ENCODE results near the gene GATA3.

GATA3 gene

DNA sequence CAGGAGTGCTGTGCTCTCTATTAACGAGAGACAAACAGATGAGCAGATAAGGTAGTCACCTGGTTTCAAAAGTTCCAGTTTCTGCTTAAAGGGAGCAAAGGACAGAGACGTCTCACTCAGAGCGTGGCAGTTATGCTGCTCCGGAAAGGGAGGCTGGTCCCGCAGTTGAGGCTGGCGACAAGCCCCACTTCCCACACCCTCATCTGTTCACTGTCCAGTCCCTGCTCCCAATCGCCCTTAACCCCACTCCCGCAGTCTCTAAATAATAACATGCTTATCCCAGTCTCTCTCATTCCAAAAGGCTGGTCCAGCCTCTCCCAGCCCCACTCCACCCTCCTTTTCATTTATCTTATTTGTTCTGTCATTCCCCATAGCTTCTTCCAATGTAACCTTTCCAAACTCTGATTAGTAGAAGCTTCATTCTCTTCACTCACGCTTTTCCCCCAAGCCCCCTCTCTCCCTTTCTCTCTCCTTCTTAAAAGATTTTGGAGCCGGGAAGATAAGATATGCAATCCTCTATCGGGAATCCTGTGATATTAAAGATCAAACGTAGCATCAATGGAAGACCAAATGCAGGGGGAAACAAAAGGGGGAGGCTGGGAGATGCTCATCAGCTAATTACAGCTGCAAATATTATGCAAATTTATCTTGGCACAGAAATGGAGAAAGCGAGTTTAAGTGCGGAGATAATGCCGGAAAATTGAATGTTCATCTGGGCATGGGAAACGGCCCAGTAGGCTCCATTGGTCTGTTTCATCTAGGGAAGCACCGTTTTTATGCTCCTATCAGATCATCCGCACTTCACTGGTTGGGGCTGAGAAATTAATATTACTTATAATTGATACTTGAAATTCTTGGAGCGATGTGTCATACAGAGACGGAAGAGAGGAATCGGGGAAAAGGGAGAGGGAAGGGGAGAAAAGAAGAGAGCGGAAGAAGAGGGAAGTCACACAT lies 16.3 kb upstream of the GATA3 start:
- DNase-seq (ENCODE audit: low read depth), result no peak

DNA sequence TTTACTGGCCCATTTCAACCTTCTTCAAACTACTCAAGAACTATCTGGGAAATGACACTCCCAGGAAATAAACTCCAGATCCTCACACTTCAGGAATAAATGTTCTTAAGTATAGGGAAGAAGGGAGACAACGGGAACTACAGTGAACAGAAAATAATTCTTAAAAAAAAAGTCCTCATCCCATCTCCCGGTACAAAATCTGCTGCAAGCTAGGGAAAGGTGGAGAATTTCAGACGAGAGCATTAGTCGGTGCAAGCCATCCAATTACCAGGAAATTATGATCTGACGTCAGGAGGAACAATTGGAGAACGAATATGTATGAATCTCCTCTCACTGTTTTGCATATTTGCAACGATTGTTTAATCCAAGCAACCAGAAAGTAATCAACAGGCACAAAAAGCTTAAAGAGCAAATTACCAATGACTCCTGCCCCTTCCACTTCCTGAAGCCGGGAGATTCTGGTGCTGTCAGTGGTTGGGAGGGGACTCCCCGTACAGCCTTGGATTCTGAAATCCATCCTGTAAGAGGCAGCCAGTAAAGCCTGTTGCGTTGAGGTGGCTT lies 15.1 kb upstream of the GATA3 start:
- DNase-seq (ENCODE audit: low read depth), result no peak

DNA sequence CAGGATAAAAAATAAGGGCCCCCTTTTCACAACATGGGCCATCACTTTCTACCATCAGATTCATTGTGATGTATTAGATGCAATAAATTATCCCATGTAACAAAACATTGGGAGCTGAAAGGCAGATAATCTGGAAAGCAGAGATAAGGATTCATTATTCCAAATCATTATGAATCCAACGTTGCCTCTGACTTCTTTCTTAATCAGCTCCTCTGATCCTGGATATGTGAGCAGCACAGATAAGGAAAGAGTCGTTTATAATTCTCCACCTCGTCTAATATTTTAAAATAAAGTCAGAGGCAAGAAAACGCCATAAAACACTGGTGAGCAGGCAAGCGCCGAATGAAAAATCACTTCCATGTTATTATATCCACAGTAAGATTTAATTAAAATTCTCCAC lies 13.8 kb upstream of the GATA3 start:
- DNase-seq (ENCODE audit: low read depth), result no peak

- DNase-seq (ENCODE audit: low read depth), result no peak
Measured at GRCh38 chr10:8041284-8041991, 13.1 kb upstream of the GATA3 start.

GRCh38 chr10:8041992-8042720 lies 12.3 kb upstream of the GATA3 start:
- no peak for DNase-seq (ENCODE audit: low read depth)

DNA sequence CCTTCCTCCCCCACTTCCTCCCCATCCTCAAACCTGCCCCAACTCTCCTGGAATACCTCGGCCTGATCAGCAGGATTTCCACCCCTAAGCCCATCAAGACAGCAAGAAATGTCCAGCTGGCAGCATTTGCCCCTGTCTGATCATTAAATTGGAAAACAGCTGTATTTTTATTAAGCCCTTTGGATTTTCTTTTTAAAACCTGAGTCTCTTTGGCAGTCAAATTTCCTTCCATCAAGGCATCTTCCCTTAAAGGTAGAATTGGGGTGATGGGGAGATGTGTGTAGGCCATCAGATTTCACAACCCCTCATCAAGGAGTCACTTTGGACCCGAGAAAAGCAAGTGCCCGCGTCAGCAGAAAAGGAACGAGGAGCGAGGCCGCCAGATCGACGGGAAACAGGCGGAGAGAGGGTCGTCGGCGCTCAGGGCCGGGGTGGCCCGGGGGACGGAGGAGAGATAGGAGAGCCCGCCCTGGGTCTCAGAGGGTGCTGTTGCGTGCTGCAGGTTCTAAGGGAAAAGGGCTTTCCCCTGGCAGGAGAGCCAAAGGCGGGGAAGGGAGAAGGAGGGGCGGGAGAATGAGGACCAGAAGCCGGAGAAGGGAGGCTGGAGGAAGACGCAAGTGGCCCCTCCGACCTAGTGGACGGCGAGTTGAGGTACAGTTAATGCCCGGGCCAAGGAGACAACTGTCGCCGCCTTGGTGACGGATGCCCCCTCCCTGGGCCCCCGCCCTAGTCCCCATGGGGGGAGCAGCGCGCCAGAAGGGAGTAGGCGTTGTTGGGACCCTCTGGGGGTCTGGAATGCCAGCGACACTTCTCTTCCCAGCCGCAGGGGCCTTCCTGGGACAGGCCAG lies 11.5 kb upstream of the GATA3 start:
- DNase-seq (ENCODE audit: low read depth), result no peak

DNA sequence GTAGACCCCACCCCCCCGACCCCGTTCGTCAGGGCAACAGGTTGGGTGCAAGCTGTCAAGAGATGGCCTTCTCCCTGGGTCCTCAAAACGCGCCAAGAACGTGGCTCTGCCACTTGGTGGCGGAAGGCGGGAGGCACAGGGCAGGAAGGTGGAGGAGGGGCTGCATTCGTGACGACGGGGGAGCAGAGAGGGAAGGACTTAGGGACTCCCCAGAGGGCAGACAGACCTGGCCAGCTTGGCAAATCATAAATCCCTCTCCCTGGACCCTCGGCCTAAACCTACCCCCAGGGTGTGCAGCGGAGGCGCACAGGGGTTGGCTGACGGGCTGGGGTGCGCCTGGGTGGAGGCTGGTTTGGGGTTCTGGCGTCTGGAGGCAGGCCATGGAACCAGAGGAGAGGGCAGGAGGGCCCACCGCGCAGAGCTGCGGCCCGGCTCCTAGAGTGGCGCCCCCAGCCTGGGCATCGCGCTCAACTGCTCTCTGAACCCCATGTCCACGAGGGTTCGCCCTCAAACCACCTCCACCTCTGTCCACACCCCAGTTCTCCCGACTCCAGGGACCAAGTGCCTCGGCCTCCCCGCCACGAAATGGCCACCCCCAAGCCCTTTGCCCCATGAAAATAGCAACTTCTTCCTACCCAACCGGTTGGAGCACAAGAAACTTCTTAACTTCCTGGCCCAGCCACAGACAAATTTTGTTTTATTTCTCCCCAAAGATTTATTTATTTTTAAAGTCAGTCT lies 10.8 kb upstream of the GATA3 start:
- no peak for DNase-seq (ENCODE audit: low read depth)

GRCh38 chr10:8044331-8044907 lies 10.1 kb upstream of the GATA3 start:
- no peak for DNase-seq (ENCODE audit: low read depth)

DNA sequence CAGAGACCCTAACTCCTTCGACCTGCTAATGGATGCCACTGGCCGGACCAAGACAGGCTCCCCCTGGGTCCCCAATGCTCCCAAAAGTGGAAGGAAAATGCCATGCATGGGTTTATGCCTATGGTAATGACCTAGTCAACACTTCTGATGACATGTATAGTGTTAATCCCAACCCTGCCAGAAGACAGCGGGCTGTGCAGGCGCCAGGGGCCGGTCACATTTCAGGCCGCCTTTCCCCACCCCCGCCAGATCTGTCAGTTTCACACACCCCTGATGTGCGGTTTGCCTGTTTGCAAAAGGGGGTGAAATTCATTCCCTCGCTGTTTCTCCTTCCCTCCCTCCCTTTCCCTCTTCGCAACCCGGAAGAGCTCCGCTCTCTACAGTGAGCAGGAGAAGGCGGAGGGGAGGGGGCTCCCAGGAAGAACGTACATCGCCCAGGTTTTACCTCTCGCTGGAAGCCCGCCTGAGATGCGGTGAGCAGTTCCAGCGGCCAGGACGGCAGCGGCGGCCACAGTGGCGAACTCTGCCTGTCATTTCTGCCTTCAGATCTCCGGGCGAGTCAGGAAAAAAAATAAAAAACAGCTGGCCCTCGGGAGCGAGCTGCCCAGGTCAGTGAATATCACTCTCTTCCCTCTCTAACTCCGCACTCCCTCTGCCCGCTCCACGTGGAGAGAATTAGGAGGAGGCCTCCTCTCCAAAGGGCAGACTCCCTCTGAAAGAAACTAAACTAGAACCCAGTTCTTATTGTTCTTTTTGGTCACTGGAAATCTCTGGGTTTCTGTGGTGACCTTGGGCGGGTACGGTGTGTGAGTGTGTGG lies 9.4 kb upstream of the GATA3 start:
- DNase-seq (ENCODE audit: low read depth), result no peak

DNA sequence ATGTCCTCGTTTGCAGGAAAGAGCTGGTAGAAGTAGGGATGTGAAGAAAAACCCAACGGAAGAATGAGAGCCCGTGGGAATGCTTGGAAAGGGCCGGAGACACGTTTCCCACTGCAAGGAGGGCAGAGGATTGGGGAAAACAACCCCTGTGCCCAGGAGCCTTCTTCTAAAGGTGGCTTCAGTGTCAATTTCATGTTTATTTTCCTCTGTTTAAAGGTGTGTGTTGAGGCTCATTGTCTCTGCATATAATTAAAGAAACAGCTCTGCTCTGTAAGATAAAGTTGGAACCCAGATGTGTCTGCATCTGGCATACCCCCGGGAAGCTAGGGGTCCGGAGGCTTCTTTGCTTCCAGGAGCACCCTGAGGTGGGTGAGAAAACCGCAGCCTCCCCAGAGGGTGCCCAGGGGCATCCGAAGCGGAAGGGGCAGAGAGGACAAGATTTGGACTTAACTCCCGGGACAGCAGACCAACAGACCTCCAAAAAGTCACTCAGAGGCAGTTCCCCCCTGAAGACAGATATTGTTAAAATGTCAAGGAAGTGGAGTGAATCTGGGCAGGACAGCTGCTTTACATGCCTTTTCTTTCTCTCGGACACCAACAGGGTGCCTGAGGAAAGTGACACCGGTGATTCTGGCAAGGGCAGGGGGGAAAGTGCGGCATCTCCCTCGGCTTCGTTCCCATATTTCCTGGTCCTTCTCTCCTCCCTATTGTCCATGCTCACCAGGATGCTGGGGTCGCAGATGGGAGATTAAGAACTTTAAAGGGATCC lies 8.6 kb upstream of the GATA3 start:
- no peak for DNase-seq (ENCODE audit: low read depth)

- DNase-seq (ENCODE audit: low read depth), result no peak
Measured at GRCh38 chr10:8047452-8048280, 6.8 kb upstream of the GATA3 start.

DNA sequence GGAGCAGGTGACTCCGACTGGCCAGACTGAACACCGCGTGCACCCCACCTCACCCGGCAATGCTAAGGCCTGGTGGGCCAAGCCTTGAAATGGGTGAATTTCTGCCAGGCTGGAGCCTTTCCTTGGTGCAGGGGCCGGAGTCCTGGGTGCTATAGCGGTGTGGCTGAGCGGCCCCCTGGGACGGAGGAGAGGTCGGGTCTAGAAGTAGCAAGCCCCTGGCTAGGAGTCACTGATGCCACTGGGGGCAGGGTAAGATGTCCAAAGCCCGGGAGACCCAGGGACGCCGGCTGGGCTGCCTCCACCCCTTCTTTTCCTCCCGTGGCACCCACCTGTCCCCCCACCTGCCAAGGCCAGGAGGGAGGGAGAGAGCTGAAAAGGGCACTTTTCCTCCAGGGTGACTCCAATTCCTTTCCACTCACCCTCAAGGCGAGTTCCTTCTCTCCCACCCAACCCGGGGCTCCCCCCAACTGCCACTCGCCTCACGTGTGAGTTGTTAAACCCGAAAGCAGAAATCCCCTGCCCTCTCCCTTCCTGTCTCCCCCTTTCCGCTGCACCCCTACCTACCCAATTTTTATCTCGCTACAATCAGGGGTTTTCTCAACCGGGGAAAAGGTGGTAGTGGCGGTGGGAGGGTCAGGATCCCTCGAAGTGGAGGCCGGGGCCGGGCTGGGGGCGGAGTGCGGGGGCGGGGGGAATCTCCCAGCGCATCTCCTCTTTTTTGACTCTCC lies 6.0 kb upstream of the GATA3 start:
- DNase-seq (ENCODE audit: low read depth), result no peak

GRCh38 chr10:8049045-8049864 lies 5.2 kb upstream of the GATA3 start:
- no peak for DNase-seq (ENCODE audit: low read depth)

- no peak for DNase-seq (ENCODE audit: low read depth)
Measured at GRCh38 chr10:8049865-8050555, 4.5 kb upstream of the GATA3 start.

- no peak for DNase-seq (ENCODE audit: low read depth)
Measured at GRCh38 chr10:8050556-8051108, 3.9 kb upstream of the GATA3 start.

Data from activated T-cell treated with anti-CD3 and anti-CD28 coated beads for 48 hours (primary cell).